Measurements from ENCODE around the gene TSPAN13. TPM values are rescaled to one million over a fixed set of nuclear protein-coding genes. Genes with fewer than 3 reads are reported as not detected.

The TSPAN13 gene
- total and polyA plus RNA-seq, 2 of the 4 experiments (the other 2 are of a cell fraction) = 3.0 to 5.0 TPM

GRCh38 chr7:16759840-16760239, 6.3 kb downstream of the TSPAN13 start:
- H3K9ac ChIP-seq (ENCODE audit: low read depth, low read length) = no peak overlapping the region
- no peak overlapping the region for H3K23ac ChIP-seq (ENCODE audit: low read depth, low read length)
- H3K9me3 ChIP-seq (ENCODE audit: control insufficient read depth, insufficient read depth, low read length) = no peaks in the 10 kb centered on the region
- H4K5ac ChIP-seq (ENCODE audit: low read depth, low read length) = no peak overlapping the region
- no peaks in the 10 kb centered on the region for H4K20me1 ChIP-seq (ENCODE audit: insufficient read depth, low read length)
- no peaks in the 10 kb centered on the region for H3K36me3 ChIP-seq (ENCODE audit: control insufficient read depth, insufficient read depth, low read length)
- no peak overlapping the region for H3K14ac ChIP-seq (replicated peaks; ENCODE audit: low read depth, low read length)
- DNase-seq (no peak), ATAC-seq (ENCODE audit: low read depth) (no peak)
- no peak overlapping the region for H3K4me3 ChIP-seq (ENCODE audit: insufficient read depth, low read depth, low read length)
- H3K4me2 ChIP-seq (ENCODE audit: low read depth, low read length) = no peak overlapping the region
- no peak overlapping the region for H3K27ac ChIP-seq (ENCODE audit: insufficient read depth, low read length)
- H2AK5ac ChIP-seq (ENCODE audit: low read depth, low read length) = no peak overlapping the region
- no peak overlapping the region for H2BK120ac ChIP-seq (ENCODE audit: low read depth, low read length)
- BruUV-seq (replicated peaks) = no TSS peak
- ChIA-PET POLR2A (ENCODE audit: unreplicated experiment) (no interaction called here), CTCF (interaction anchor here (0.6 to 0.7 kb wide), 2 partner anchors 42 to 93 kb away, joined by 3 to 4 read pairs; no protein-coding TSS in a partner anchor)
- no CpG with 5 or more reads among the region's 1 CpG for WGBS, 2 experiments (ENCODE audit: extremely low coverage in 2 of 2, insufficient read length in 1 of 2)
- no peak overlapping the region for H3K4ac ChIP-seq (ENCODE audit: low read depth, low read length)
- H2AK9ac ChIP-seq (replicated peaks; ENCODE audit: low read depth, low read length, poor library complexity) = no peak overlapping the region
- no peak overlapping the region for H4K8ac ChIP-seq (ENCODE audit: low read depth in 2 of 2, low read length in 2 of 2)
- H3K56ac ChIP-seq (ENCODE audit: extremely low read depth, insufficient read depth, low read length) = no peak overlapping the region
- no peak overlapping the region for H2BK15ac ChIP-seq (ENCODE audit: low read depth, low read length)
- H3K18ac ChIP-seq (ENCODE audit: low read depth, low read length) = no peak overlapping the region
- no peaks in the 10 kb centered on the region for H3K27me3 ChIP-seq (ENCODE audit: control insufficient read depth, insufficient read depth, low read length)
- no peaks in the 10 kb centered on the region for H3K9me1 ChIP-seq (ENCODE audit: insufficient read depth, low read length)
- intact Hi-C loops (cut with micrococcal nuclease) (no loop called here), in situ Hi-C loops (cut with MboI; ENCODE audit: low sequenced_read_pairs) (no loop called here), dilution Hi-C loops (cut with HindIII; ENCODE audit: low sequenced_read_pairs, unreplicated experiment) (no loop called here)
- no peak overlapping the region for H2BK5ac ChIP-seq (ENCODE audit: low read depth, low read length, poor library complexity, severe bottlenecking)
- no peak overlapping the region for H2AFZ ChIP-seq (replicated peaks; ENCODE audit: low read length, poor library complexity)
- H3K4me1 ChIP-seq (ENCODE audit: control insufficient read depth, insufficient read depth, low read length) = no peaks in the 10 kb centered on the region
- no peak for TF ChIP-seq NFE2L2 (IDR thresholded peaks at IDR 0.05; ENCODE audit: low read depth, low read length)
- no peak for TF ChIP-seq FOS (IDR thresholded peaks at IDR 0.05; ENCODE audit: low read depth, low read length)
- TF ChIP-seq MXI1 (IDR thresholded peaks at IDR 0.05; ENCODE audit: borderline replicate concordance, low read depth, low read length) = no peak
- TF ChIP-seq MAZ (IDR thresholded peaks at IDR 0.05; ENCODE audit: borderline replicate concordance, low read depth, low read length) = no peak
- TF ChIP-seq USF2 (IDR thresholded peaks at IDR 0.05; ENCODE audit: low read depth, low read length) = no peak
- TF ChIP-seq ELK1 (IDR thresholded peaks at IDR 0.05; ENCODE audit: borderline replicate concordance, low read depth, low read length) = no peak
- no peak for TF ChIP-seq CTCF (conservative IDR thresholded peaks at IDR 0.05; ENCODE audit: low read depth, low read length)
- TF ChIP-seq MAFK (IDR thresholded peaks at IDR 0.05; ENCODE audit: low read depth, low read length) = no peak
- TF ChIP-seq CHD1 (IDR thresholded peaks at IDR 0.05; ENCODE audit: low read depth, low read length) = no peak
- TF ChIP-seq BHLHE40 (IDR thresholded peaks at IDR 0.05; ENCODE audit: low read depth, low read length) = no peak
- TF ChIP-seq RFX5 (IDR thresholded peaks at IDR 0.05; ENCODE audit: low read depth, low read length) = no peak
- TF ChIP-seq POLR2A (IDR thresholded peaks at IDR 0.05; ENCODE audit: low read depth, low read length) = no peak
- H4K91ac ChIP-seq (ENCODE audit: insufficient read depth, low read depth, low read length) = no peak overlapping the region
- no peaks in the 10 kb centered on the region for H3K79me1 ChIP-seq (ENCODE audit: low read depth in 1 of 2, low read length in 2 of 2)
- H2BK20ac ChIP-seq (ENCODE audit: low read depth, low read length) = no peak overlapping the region
